Smooth muscle cell (in vitro differentiated cells): Measurements from ENCODE around the gene IGLL1. TPM values are rescaled to one million over a fixed set of nuclear protein-coding genes. Genes with fewer than 3 reads are reported as not detected.

Experiments used
- DNase-seq: peaks from one replicate; lab custom pipeline; 2025; ENCODE audit not compliant: unreplicated experiment; lab: John Stamatoyannopoulos, UW
- H2AFZ ChIP-seq: fragments of 200-600 bp; sonication (generic); 2 replicates; pipeline ENCODE4 v1.6.0; 2016; ENCODE audit warnings: antibody characterized with exemption, low read depth, mild to moderate bottlenecking
- H3F3A ChIP-seq: fragments of 200-600 bp; sonication (generic); 2 replicates; pipeline ENCODE4 v1.6.0; 2017; ENCODE audit warnings: antibody characterized with exemption, low read depth
- H3K27ac ChIP-seq: fragments of 200-600 bp; sonication (generic); 2 replicates; pipeline ENCODE4 v1.5.1; 2016; ENCODE audit warnings: low read depth, mild to moderate bottlenecking
- H3K27me3 ChIP-seq: fragments of 200-600 bp; sonication (generic); 2 replicates; pipeline ENCODE4 v1.6.1; 2016; ENCODE audit warnings: low read depth, mild to moderate bottlenecking
- H3K36me3 ChIP-seq: fragments of 200-600 bp; sonication (generic); 2 replicates; pipeline ENCODE4 v1.5.1; 2016; ENCODE audit warnings: low read depth
- H3K4me1 ChIP-seq: fragments of 200-600 bp; sonication (generic); 2 replicates; pipeline ENCODE4 v1.5.1; 2016; ENCODE audit warnings: low read depth
- H3K4me2 ChIP-seq: fragments of 200-600 bp; sonication (generic); 2 replicates; pipeline ENCODE4 v1.6.0; 2016; ENCODE audit warnings: mild to moderate bottlenecking
- H3K4me3 ChIP-seq: fragments of 200-600 bp; sonication (generic); 2 replicates; pipeline ENCODE4 v1.5.1; 2016; ENCODE audit warnings: mild to moderate bottlenecking
- H3K79me2 ChIP-seq: fragments of 200-600 bp; sonication (generic); 2 replicates; pipeline ENCODE4 v1.6.0; 2016; ENCODE audit warnings: low read depth, mild to moderate bottlenecking
- H3K9ac ChIP-seq: fragments of 200-600 bp; sonication (generic); 2 replicates; pipeline ENCODE4 v1.6.0; 2016; ENCODE audit warnings: low read depth
- H3K9me3 ChIP-seq: fragments of 200-600 bp; sonication (generic); replicated peaks from 2 replicates; pipeline ENCODE4 v1.5.1; 2016; ENCODE audit warnings: low read depth
- H4K20me1 ChIP-seq: fragments of 200-600 bp; sonication (generic); 2 replicates; pipeline ENCODE4 v1.6.0; 2016; ENCODE audit warnings: low read depth
- CTCF ChIP-seq: fragments of 200-600 bp; sonication (generic); IDR thresholded peaks from 2 replicates; pipeline ENCODE4 v1.5.1; 2017; ENCODE audit warnings: borderline replicate concordance, mild to moderate bottlenecking, antibody characterized with exemption; ENCODE audit not compliant: insufficient read depth, poor library complexity, severe bottlenecking
- whole genome bisulfite sequencing: methylation state at CpG from one replicate; pipeline ENCODE4 v1.1.7; 2016; ENCODE audit warnings: low lambda C conversion rate; 5-methylcytosine and 5-hydroxymethylcytosine counted together
- polyA plus RNA-seq: library from polyadenylated mRNA; unstranded; fragments of >200 nt; fragmentation: Nextera tagmentation; extraction: Ambion mirVana; gene quantifications from 2 replicates; pipeline ENCODE4 v1.2.1, GENCODE V29; 2016
- total RNA-seq: library from RNA; depleted of rRNA; stranded (reverse); fragments of >200 nt; gene quantifications from 2 replicates; pipeline ENCODE4 v1.2.3, GENCODE V29; 2014

Gene IGLL1
- total and polyA plus RNA-seq, 2 experiments from 2014 or later, result not detected

- no peaks in the 10 kb centered on the region for H3K27me3 ChIP-seq
- no peaks in the 10 kb centered on the region for H3F3A ChIP-seq
- no peak overlapping the region for H3K4me3 ChIP-seq
- H3K27ac ChIP-seq, result no peak overlapping the region
- H4K20me1 ChIP-seq, result no peaks in the 10 kb centered on the region
- no peak overlapping the region for H3K9ac ChIP-seq
- no peak overlapping the region for H3K4me2 ChIP-seq
- no peaks in the 10 kb centered on the region for H3K79me2 ChIP-seq
- H3K36me3 ChIP-seq, result no peaks in the 10 kb centered on the region
- H3K4me1 ChIP-seq, result peaks cover 11% of the 10 kb centered on the region
- WGBS, result 87% methylated on average over 17 of the region's 17 CpGs
- no peaks in the 10 kb centered on the region for H3K9me3 ChIP-seq
- no peak for DNase-seq
- TF ChIP-seq CTCF, result no peak
- no peak overlapping the region for H2AFZ ChIP-seq
These were observed 53.3 kb downstream of the IGLL1 start for GRCh38 chr22:23526596-23527316.

- Histone ChIP-seq H3K27ac (no peak overlapping the region), H3K9me3 (no peaks in the 10 kb centered on the region), H2AFZ (no peak overlapping the region), H3K36me3 (no peaks in the 10 kb centered on the region), H3K4me2 (no peak overlapping the region), H3K27me3 (no peaks in the 10 kb centered on the region), H3K4me3 (no peak overlapping the region), H3K9ac (no peak overlapping the region), H3F3A (no peaks in the 10 kb centered on the region), H3K79me2 (no peaks in the 10 kb centered on the region), H3K4me1 (peaks cover 22% of the 10 kb centered on the region), H4K20me1 (no peaks in the 10 kb centered on the region)
- 93% methylated on average over 11 of the region's 11 CpGs for WGBS
- no peak for DNase-seq
- no peak for TF ChIP-seq CTCF
These were observed 54.6 kb downstream of the IGLL1 start for GRCh38 chr22:23525510-23525909.

- Histone ChIP-seq H3K4me3 (no peak overlapping the region), H3K79me2 (no peaks in the 10 kb centered on the region), H3K4me2 (no peak overlapping the region), H2AFZ (no peak overlapping the region), H3K36me3 (no peaks in the 10 kb centered on the region), H3K9me3 (no peaks in the 10 kb centered on the region), H3K4me1 (peaks cover 24% of the 10 kb centered on the region), H3K9ac (no peak overlapping the region), H4K20me1 (no peaks in the 10 kb centered on the region), H3F3A (no peaks in the 10 kb centered on the region), H3K27me3 (no peaks in the 10 kb centered on the region), H3K27ac (no peak overlapping the region)
- WGBS, result 91% methylated on average over 6 of the region's 6 CpGs
- DNase-seq, result no peak
- TF ChIP-seq CTCF, result no peak
These were observed 55.9 kb downstream of the IGLL1 start for GRCh38 chr22:23524226-23524625.

GRCh38 chr22:23523713-23524112, 56.4 kb downstream of the IGLL1 start:
- H3K4me2 ChIP-seq, result no peak overlapping the region
- H3K27me3 ChIP-seq, result no peaks in the 10 kb centered on the region
- no peaks in the 10 kb centered on the region for H3K9me3 ChIP-seq
- H3K79me2 ChIP-seq, result no peaks in the 10 kb centered on the region
- no peak overlapping the region for H2AFZ ChIP-seq
- no peaks in the 10 kb centered on the region for H4K20me1 ChIP-seq
- peaks cover 27% of the 10 kb centered on the region for H3K4me1 ChIP-seq
- DNase-seq, result no peak
- H3K4me3 ChIP-seq, result no peak overlapping the region
- H3K36me3 ChIP-seq, result no peaks in the 10 kb centered on the region
- 92% methylated on average over 8 of the region's 8 CpGs for WGBS
- no peak overlapping the region for H3K9ac ChIP-seq
- no peak overlapping the region for H3K27ac ChIP-seq
- TF ChIP-seq CTCF, result no peak
- H3F3A ChIP-seq, result no peaks in the 10 kb centered on the region
